ENCODE measurements around the gene SMAD7.

SMAD7 gene

GRCh38 chr18:48879008-48879431, 71.7 kb downstream of the SMAD7 start:
- TF ChIP-seq TSHZ2 (CRISPR knock-in tag; IDR thresholded peaks at IDR 0.05): no peak
- TF ChIP-seq PATZ1 (CRISPR knock-in tag; IDR thresholded peaks at IDR 0.05; ENCODE audit: borderline replicate concordance): no peak
- TF ChIP-seq ZC3H10 (CRISPR knock-in tag; IDR thresholded peaks at IDR 0.05): no peak
- no peak for TF ChIP-seq TOX (CRISPR knock-in tag; IDR thresholded peaks at IDR 0.05; ENCODE audit: borderline replicate concordance)
- no peak for TF ChIP-seq CSRNP3 (CRISPR knock-in tag; IDR thresholded peaks at IDR 0.05)
- TF ChIP-seq BACH2 (CRISPR knock-in tag; IDR thresholded peaks at IDR 0.05; ENCODE audit: borderline replicate concordance): no peak
- no peak for TF ChIP-seq ZFP3 (CRISPR knock-in tag; IDR thresholded peaks at IDR 0.05)
- TF ChIP-seq ESRRG (CRISPR knock-in tag; IDR thresholded peaks at IDR 0.05): no peak
- TF ChIP-seq RARB (CRISPR knock-in tag; IDR thresholded peaks at IDR 0.05): no peak
- TF ChIP-seq CSDC2 (CRISPR knock-in tag; IDR thresholded peaks at IDR 0.05): no peak
- TF ChIP-seq ZNF70 (CRISPR knock-in tag; IDR thresholded peaks at IDR 0.05): no peak
- TF ChIP-seq POU6F1 (CRISPR knock-in tag; IDR thresholded peaks at IDR 0.05; ENCODE audit: borderline replicate concordance, low read depth): no peak
- TF ChIP-seq ISL1 (CRISPR knock-in tag; IDR thresholded peaks at IDR 0.05): no peak
- TF ChIP-seq, protein P1, sequence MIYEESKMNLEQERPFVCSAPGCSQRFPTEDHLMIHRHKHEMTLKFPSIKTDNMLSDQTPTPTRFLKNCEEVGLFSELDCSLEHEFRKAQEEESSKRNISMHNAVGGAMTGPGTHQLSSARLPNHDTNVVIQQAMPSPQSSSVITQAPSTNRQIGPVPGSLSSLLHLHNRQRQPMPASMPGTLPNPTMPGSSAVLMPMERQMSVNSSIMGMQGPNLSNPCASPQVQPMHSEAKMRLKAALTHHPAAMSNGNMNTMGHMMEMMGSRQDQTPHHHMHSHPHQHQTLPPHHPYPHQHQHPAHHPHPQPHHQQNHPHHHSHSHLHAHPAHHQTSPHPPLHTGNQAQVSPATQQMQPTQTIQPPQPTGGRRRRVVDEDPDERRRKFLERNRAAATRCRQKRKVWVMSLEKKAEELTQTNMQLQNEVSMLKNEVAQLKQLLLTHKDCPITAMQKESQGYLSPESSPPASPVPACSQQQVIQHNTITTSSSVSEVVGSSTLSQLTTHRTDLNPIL (CRISPR knock-in tag; IDR thresholded peaks at IDR 0.05; ENCODE audit: low read depth): no peak
- TF ChIP-seq PPARA (CRISPR knock-in tag; IDR thresholded peaks at IDR 0.05; ENCODE audit: borderline replicate concordance): no peak
- ATAC-seq: no peak

GRCh38 chr18:48878471-48878870, 72.3 kb downstream of the SMAD7 start:
- ATAC-seq: no peak
- no peak for TF ChIP-seq ZNF70 (CRISPR knock-in tag; IDR thresholded peaks at IDR 0.05)
- no peak for TF ChIP-seq SNAI2 (CRISPR knock-in tag; IDR thresholded peaks at IDR 0.05)
- TF ChIP-seq ZNF8 (CRISPR knock-in tag; IDR thresholded peaks at IDR 0.05): no peak
- TF ChIP-seq ZFP30 (CRISPR knock-in tag; IDR thresholded peaks at IDR 0.05): no peak
- TF ChIP-seq, protein P1 (CRISPR knock-in tag; IDR thresholded peaks at IDR 0.05; ENCODE audit: low read depth): no peak
- TF ChIP-seq PPARA (CRISPR knock-in tag; IDR thresholded peaks at IDR 0.05; ENCODE audit: borderline replicate concordance): no peak
- no peak for TF ChIP-seq TCF4 (CRISPR knock-in tag; IDR thresholded peaks at IDR 0.05; ENCODE audit: borderline replicate concordance)
- TF ChIP-seq RARB (CRISPR knock-in tag; IDR thresholded peaks at IDR 0.05): no peak
- no peak for TF ChIP-seq BACH2 (CRISPR knock-in tag; IDR thresholded peaks at IDR 0.05; ENCODE audit: borderline replicate concordance)
- no peak for TF ChIP-seq ISL1 (CRISPR knock-in tag; IDR thresholded peaks at IDR 0.05)
- TF ChIP-seq ARNTL (CRISPR knock-in tag; IDR thresholded peaks at IDR 0.05; ENCODE audit: borderline replicate concordance, low read depth): no peak
- no peak for TF ChIP-seq TSHZ2 (CRISPR knock-in tag; IDR thresholded peaks at IDR 0.05)
- TF ChIP-seq ZFP3 (CRISPR knock-in tag; IDR thresholded peaks at IDR 0.05): no peak
- no peak for TF ChIP-seq CSDC2 (CRISPR knock-in tag; IDR thresholded peaks at IDR 0.05)
- no peak for TF ChIP-seq CSRNP3 (CRISPR knock-in tag; IDR thresholded peaks at IDR 0.05)
